Medulla oblongata (tissue), 1 donor: ENCODE data around the gene VEPH1.
A peak's percentile ranks its signal among the peaks of the same experiment; 100 is the strongest.
"Not testable (repeated sequence)": the region's sequence is repeated elsewhere in the genome, so short reads cannot be mapped to it uniquely, and the experiment has no call there.

Experiments
- DNase-seq: peaks from one replicate; pipeline ENCODE4 v3.0.0-alpha.2; 2015; ENCODE audit errors: extremely low spot score

VEPH1 gene

GRCh38 chr3:157350651-157351050 lies 152.6 kb downstream of the VEPH1 start:
- not testable (repeated sequence) for DNase-seq

DNA sequence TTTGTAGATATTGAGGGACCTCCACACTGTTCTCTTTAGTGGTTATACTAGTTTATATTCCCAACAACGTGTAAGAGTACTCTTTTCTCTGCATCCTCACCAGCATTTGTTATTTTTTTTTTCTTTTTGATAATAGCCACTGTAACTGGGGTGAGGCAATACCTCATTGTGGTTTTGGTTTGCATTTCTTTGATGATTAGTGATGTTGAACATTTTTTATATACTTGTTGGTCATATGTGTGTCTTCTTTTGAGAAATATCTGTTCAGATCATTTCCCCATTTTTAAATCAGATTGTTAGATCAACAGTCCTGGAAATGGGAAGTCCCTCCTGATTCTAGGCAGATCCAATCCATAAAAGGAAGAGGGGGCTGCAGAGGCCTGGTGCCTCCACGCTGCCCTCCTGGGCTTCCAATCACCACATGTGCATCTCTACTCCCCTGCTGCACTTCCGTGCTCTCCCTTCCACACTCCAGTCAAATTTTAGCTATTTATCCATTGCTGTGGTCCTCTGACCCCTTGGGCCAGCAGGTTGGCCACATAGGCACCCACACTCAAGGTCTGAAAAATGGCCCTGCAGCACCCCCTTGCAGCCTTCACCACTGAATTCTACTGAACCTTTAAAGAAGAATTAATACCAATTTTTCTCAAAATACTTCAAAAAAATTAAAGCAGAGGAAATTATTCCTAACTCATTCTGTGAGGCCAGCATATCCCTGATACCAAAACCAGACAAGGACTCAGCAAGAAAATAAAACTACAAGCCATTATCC lies 154.7 kb downstream of the VEPH1 start:
- DNase-seq, result not testable (repeated sequence)

DNA sequence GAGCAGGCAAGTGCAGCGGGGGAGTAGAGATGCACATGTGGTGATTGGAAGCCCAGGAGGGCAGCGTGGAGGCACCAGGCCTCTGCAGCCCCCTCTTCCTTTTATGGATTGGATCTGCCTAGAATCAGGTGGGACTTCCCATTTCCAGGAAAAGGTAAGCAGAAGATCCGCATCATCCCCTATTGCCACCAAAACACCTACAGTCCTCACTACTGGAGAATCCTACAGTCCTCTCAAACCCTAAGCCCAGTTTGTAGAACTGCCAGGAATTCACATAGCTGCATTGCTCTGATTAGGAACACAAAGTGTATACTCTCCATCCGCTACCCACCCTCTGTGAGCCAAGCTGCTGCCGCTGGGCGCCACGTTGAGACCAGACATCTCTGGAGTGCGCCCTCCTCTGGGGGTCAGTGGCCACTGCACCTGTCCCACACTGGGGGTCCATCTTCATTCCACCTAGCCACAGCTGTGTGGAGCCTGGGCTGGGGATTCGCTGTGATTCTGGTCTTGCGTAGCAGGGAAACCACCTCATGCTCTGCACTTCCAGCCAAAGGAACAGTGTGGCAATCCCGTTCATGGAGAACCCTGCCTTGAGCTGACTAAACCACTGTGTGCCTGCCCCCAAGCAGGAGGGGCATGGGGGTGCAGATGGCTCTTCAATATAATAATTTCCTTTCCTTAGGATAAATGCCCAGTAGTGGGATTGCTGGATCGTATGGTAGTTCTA lies 155.5 kb downstream of the VEPH1 start:
- no peak for DNase-seq

DNA sequence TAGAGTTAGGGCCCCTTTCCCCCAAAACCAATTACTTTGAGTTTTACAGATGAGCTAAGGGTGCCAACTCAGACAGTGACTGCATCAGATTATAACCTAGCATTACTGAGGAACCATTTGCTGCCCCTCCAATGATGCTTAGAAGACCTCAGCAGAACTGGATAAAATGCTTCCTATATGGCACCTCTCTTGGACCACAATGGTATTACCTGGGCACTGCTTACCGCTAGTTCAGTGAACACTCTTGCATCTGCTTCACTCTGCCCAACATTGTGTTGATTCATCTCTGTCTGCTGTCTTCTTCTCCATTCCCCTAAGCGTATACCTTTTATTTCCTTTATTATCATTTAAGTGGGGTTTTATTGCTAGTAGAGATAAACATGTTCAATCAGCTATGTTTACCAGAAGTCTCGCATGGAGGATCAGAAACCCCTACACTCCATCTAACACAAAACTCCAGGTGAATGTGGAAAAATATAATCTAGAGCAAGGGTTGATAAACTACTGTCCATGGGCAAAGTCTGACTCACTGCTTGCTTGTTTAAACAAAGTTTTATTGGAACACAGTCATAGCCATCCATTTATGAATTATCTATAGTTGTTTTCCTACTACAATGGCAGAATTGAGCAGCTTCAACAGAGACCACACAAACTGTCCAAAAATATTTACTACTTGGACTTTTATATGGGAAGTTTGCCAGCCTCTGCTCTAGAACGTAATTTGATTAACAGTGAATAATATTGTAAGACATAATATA lies 166.8 kb downstream of the VEPH1 start:
- no peak for DNase-seq

- DNase-seq, result peak; percentile 67
These were observed 167.8 kb downstream of the VEPH1 start for GRCh38 chr3:157335233-157336076.

DNA sequence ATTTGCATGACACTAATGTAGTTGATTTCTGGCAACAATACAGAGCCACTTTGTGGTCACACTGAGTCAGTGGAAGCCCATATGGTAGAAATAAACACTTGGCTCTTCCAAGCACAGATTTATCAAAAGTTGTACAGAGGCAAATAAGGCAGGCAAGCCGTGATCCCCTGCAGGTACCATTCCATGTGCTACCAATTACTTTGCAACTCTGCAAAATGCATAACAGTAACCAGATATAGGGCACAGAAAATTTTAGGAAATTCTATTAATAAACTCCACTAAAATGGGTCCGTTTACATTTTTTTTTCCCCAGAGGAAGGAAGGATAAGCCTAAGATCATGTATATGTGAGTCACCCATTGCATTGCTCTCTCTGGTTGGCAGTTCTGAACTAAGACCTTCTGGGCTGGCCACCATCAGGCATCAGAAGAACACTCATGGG lies 169.6 kb downstream of the VEPH1 start:
- DNase-seq, result no peak

DNA sequence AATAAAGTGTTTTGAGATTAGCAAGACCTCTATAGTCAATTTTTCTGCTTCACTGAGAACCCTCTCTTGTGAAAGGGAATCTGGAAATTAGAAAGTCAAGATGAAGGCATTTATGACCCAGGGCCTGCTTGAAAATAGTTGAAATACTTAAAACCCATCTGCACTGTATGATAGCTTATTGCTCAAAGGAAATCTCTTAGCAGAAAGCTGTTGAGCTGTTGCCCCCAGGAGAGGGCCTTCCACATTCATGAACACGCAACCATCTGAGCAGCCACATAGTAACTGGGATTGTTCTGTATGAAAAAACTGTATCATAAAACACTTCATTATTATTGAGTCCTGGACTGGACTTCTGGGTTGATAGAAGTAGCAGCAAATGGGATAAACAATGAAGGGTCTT lies 173.0 kb downstream of the VEPH1 start:
- no peak for DNase-seq

DNA sequence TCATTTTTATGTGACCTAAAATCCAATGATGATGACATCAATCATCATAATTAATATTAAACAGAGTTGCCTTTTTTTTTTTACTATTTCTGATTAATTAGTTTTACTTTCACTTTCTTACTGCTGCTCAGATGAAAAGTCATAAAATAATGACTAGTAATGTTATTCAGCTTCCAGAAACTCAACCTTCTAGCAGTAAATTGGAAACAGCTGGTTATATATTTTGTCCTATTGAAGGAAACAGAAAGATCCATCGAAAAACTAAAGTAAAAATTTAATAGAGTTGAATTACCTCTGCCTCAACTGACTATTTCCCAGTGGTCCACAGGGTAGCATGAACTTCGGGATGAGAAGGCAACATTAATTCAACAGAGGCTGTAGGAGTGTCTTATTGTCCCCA lies 173.7 kb downstream of the VEPH1 start:
- DNase-seq, result no peak

GRCh38 chr3:157327837-157328236 lies 175.4 kb downstream of the VEPH1 start:
- DNase-seq, result no peak

- no peak for DNase-seq
These were observed 176.2 kb downstream of the VEPH1 start for GRCh38 chr3:157327018-157327417.

DNA sequence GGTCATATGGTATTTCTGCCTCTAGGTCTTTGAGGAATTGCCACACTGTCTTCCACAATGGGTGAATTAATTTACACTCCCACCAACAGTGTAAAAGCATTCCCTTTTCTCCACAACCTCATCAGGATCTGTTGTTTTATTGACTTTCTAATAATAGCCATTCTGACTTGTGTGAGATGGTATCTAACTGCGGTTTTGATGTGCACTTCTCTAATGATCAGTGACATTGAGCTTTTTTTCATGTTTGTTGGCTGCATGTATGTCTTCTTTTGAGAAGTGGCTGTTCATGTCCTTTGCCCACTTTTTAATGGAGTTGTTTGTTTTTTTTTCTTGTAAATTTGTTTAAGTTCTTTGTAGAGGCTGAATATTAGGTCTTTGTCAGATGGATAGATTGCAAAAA lies 178.3 kb downstream of the VEPH1 start:
- DNase-seq, result not testable (repeated sequence)

- DNase-seq, result no peak
These were observed 179.9 kb downstream of the VEPH1 start for GRCh38 chr3:157323360-157323759.

- DNase-seq, result no peak
These were observed 183.5 kb downstream of the VEPH1 start for GRCh38 chr3:157319672-157320071.

DNA sequence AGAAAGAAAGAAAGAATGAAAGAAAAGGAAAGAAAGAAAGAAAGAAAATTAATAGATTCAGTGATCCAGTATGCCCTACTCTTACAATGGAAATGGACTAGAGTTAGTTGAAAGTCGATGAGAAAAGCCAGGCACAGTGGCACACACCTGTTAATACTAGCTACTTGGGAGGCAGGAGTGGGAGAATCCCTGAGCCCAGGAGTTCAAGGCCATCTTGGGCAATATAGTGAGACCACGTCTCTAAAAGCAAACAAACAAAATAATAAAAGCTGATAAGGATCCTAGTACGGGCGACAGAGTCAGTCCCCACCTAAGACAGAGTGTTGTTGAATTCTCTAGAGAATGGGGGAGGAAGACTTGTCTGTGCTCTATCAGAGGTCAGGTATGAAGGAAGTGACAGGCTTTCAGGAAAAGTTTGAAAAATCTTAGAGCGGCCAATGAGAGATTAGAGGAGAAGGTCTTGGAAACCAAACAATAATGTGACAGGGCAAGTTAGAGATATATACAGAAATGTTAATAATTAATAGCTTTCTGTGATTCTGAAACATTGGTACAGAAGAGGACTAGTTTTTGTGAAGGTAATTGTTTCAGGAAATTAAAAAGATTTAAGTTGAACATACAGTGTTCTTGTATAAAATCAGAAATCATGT lies 184.5 kb downstream of the VEPH1 start:
- DNase-seq, result no peak

GRCh38 chr3:157317895-157318294 lies 185.3 kb downstream of the VEPH1 start:
- DNase-seq, result no peak

- DNase-seq, result no peak
These were observed 190.0 kb downstream of the VEPH1 start for GRCh38 chr3:157313186-157313585.

- no peak for DNase-seq
These were observed 190.9 kb downstream of the VEPH1 start for GRCh38 chr3:157312376-157312745.

DNA sequence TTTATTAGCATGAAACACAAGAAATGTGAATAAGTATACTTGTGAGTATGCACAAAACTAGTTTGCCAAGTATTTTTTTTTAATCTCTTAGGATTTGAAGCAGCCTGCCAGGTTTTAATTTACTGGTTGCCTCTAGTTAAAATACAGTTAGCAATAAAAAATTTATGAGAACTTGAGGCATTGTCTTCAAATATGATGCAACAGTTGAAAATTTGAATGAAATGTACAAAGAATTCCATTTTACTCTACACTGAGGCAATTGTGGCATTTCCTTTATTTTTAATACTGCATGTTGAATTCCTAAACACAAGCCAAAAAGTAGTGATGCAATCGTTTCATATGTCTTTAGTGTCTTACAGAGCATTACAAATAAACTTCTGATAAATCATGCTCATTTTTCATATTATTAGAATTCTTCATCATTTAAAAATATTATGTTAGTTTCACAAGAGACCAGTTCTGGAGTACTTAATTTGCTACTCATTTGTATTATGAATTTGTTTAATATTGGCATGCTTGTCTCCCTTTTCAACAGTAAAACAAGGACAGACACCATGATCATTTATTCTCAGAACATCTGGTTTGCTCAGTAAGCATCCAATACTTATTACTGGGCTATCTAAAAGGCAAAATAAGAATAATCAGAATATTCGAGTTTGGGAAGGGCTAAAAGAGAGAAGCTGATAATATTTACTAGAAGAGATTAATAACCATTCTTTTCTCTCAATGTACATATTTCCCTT lies 191.4 kb downstream of the VEPH1 start:
- DNase-seq, result no peak

DNA sequence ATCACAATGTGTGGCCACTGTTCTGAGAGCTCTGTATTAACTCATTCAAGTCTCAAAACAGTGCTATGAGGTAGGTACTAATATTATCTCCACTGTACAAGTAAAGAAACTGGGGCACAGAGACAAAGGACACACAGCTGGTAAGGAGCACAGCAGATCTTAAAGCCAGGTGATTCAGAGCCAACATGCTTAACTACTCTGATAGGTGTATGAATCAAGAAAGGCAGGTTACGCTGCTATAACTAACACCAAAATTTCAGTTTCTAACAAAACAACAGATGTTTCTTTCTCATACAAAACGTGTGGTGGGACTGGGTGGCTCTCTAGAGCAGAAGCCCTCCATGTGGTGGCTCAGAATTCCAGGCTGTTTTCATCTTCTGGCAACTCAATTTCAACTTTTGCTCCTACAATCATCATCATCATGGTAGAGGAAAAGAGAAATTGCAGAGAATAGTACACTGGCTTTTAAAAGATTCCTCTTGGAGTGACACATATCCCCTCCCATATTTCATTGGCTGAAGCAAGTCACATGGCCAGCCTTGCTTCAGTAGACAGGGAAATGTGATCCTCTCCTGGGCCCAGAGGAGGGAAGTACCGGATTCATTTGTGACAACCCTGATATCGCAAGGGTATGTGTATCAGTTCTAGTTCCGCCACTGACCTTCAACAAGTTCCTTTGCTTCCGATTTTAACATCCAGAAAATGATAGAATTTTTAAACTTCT lies 192.7 kb downstream of the VEPH1 start:
- DNase-seq, result no peak

- no peak for DNase-seq
These were observed 196.7 kb downstream of the VEPH1 start for GRCh38 chr3:157306502-157306901.
